ENCODE data around the gene SELENOM. TPM values are rescaled to one million over a fixed set of nuclear protein-coding genes. Genes with fewer than 3 reads are reported as not detected.

SELENOM gene
- polyA plus RNA-seq, 1 experiment: 89.0 TPM

- no peak for DNase-seq (ENCODE audit: low read depth, low spot score)
- Histone ChIP-seq H3K27me3 (ENCODE audit: control insufficient read depth, insufficient read depth, low read length) (no peaks in the 10 kb centered on the region), H3K9me3 (ENCODE audit: control insufficient read depth, insufficient read depth, low read length) (no peaks in the 10 kb centered on the region; the same call in 1 of the 2 replicates), H3K27ac (ENCODE audit: low read depth, low read length) (peak overlapping the region; percentile 47), H3K4me3 (ENCODE audit: low read depth, low read length) (peak overlapping the region; percentile 70)
- ChIA-PET CTCF (interaction anchor here (0.6 to 8.6 kb wide), 18 partner anchors 13 to 166 kb away, joined by 3 to 85 read pairs (median 5); partner anchors contain the start of genes MORC2, SELENOM and TUG1), POLR2A (interaction anchor here (0.9 to 6.3 kb wide), 7 partner anchors 14 to 145 kb away, joined by 3 to 94 read pairs (median 6); partner anchors contain the start of genes MORC2, SELENOM and TUG1)
- no peak for TF ChIP-seq CTCF (IDR thresholded peaks at IDR 0.05; ENCODE audit: low read depth, low read length)
Measured at GRCh38 chr22:31085493-31085824, 21.9 kb downstream of the SELENOM start.

GRCh38 chr22:31084811-31085492 is 22.4 kb downstream of the SELENOM start:
- Histone ChIP-seq H3K27ac (ENCODE audit: low read depth, low read length) (peak overlapping the region; percentile 91), H3K9me3 (ENCODE audit: control insufficient read depth, insufficient read depth, low read length) (no peaks in the 10 kb centered on the region; the same call in 1 of the 2 replicates), H3K27me3 (ENCODE audit: control insufficient read depth, insufficient read depth, low read length) (no peaks in the 10 kb centered on the region), H3K4me3 (ENCODE audit: low read depth, low read length) (peak overlapping the region; percentile 91)
- POLR2A ChIA-PET: interaction anchor here (0.5 to 6.3 kb wide), 12 partner anchors 11 to 162 kb away, joined by 3 to 94 read pairs (median 4); partner anchors contain the start of genes MORC2, SELENOM and TUG1
- peak; percentile 80 for TF ChIP-seq CTCF (IDR thresholded peaks at IDR 0.05; ENCODE audit: low read depth, low read length)
- CTCF ChIA-PET: interaction anchor here (0.6 to 8.6 kb wide), 20 partner anchors 14 to 165 kb away, joined by 3 to 85 read pairs (median 4); partner anchors contain the start of genes MORC2, SELENOM and TUG1
- DNase-seq (ENCODE audit: low read depth, low spot score): peak; percentile 50

GRCh38 chr22:31083923-31084810 is 23.2 kb downstream of the SELENOM start:
- no peak for DNase-seq (ENCODE audit: low read depth, low spot score)
- Histone ChIP-seq H3K27me3 (ENCODE audit: control insufficient read depth, insufficient read depth, low read length) (no peaks in the 10 kb centered on the region), H3K4me3 (ENCODE audit: low read depth, low read length) (peak overlapping the region; percentile 91), H3K27ac (ENCODE audit: low read depth, low read length) (peak overlapping the region; percentile 73), H3K9me3 (ENCODE audit: control insufficient read depth, insufficient read depth, low read length) (no peaks in the 10 kb centered on the region; the same call in 1 of the 2 replicates)
- POLR2A ChIA-PET: interaction anchor here (0.7 to 6.3 kb wide), 10 partner anchors 11 to 163 kb away, joined by 3 to 94 read pairs (median 4); partner anchors contain the start of genes MORC2 and TUG1
- no peak for TF ChIP-seq CTCF (IDR thresholded peaks at IDR 0.05; ENCODE audit: low read depth, low read length)
- CTCF ChIA-PET: interaction anchor here (0.5 to 8.6 kb wide), 23 partner anchors 17 to 248 kb away, joined by 3 to 85 read pairs (median 5); partner anchors contain the start of genes MORC2, SELENOM and TUG1

- DNase-seq (ENCODE audit: low read depth, low spot score): no peak
- TF ChIP-seq CTCF (IDR thresholded peaks at IDR 0.05; ENCODE audit: low read depth, low read length): no peak
- POLR2A ChIA-PET: interaction anchor here (0.7 to 6.3 kb wide), 2 partner anchors 19 to 114 kb away, joined by 3 to 94 read pairs; partner anchors contain the start of genes MORC2 and TUG1
- no peaks in the 10 kb centered on the region for H3K27me3 ChIP-seq (ENCODE audit: control insufficient read depth, insufficient read depth, low read length)
- peak overlapping the region; percentile 91 for H3K4me3 ChIP-seq (ENCODE audit: low read depth, low read length)
- CTCF ChIA-PET: interaction anchor here (0.5 to 8.6 kb wide), 14 partner anchors 22 to 1471 kb away, joined by 3 to 85 read pairs (median 4); partner anchors contain the start of genes MORC2 and TUG1
- peak overlapping the region; percentile 73 for H3K27ac ChIP-seq (ENCODE audit: low read depth, low read length)
- no peaks in the 10 kb centered on the region; the same call in 1 of the 2 replicates for H3K9me3 ChIP-seq (ENCODE audit: control insufficient read depth, insufficient read depth, low read length)
Measured at GRCh38 chr22:31083377-31083768, 24.0 kb downstream of the SELENOM start.
